HFFc6 (cell line): ENCODE results near the gene SMPD3. TPM values are rescaled to one million over a fixed set of nuclear protein-coding genes. Genes with fewer than 3 reads are reported as not detected.

Experiments
- DNase-seq: peaks from one replicate; pipeline ENCODE4 v3.0.0-alpha.2; 2018
- H3K27ac Mint-ChIP-seq: 2 replicates; pipeline ENCODE4 v1.8.0; 2020; ENCODE audit warnings: mild to moderate bottlenecking, mixed read lengths
- H3K27me3 Mint-ChIP-seq: 2 replicates; pipeline ENCODE4 v1.8.0; 2021; ENCODE audit warnings: mild to moderate bottlenecking, moderate library complexity, mixed read lengths; ENCODE audit not compliant: insufficient read depth
- H3K36me3 Mint-ChIP-seq: 2 replicates; pipeline ENCODE4 v1.8.0; 2021; ENCODE audit warnings: low read depth, mixed read lengths
- H3K4me1 Mint-ChIP-seq: 2 replicates; pipeline ENCODE4 v1.8.0; 2020; ENCODE audit warnings: low read depth, mixed read lengths
- H3K4me3 Mint-ChIP-seq: 2 replicates; pipeline ENCODE4 v1.8.0; 2020; ENCODE audit warnings: mild to moderate bottlenecking, moderate library complexity, mixed read lengths
- H3K9me3 Mint-ChIP-seq: 2 replicates; pipeline ENCODE4 v1.8.0; 2020; ENCODE audit warnings: mild to moderate bottlenecking, mixed read lengths
- CTCF ChIP-seq: fragments of 200-600 bp; sonication (generic); IDR thresholded peaks from 2 replicates; pipeline ENCODE4 v1.5.0; 2021; ENCODE audit warnings: antibody characterized with exemption, mild to moderate bottlenecking
- total RNA-seq, 6 experiments: library from RNA; stranded (reverse); fragmentation: NEBNext Ultra II Directional; extraction: Animal tissue kit (Norgen Biotek cat#: 25700); gene quantifications; 2 replicates in 1 of 6; 3 replicates in 5 of 6; pipeline ENCODE4 v1.2.3, GENCODE V29; 2021

SMPD3 gene
- total RNA-seq, 6 experiments from 2014 or later = 0.05 to 0.73 (median 0.30) TPM

DNA sequence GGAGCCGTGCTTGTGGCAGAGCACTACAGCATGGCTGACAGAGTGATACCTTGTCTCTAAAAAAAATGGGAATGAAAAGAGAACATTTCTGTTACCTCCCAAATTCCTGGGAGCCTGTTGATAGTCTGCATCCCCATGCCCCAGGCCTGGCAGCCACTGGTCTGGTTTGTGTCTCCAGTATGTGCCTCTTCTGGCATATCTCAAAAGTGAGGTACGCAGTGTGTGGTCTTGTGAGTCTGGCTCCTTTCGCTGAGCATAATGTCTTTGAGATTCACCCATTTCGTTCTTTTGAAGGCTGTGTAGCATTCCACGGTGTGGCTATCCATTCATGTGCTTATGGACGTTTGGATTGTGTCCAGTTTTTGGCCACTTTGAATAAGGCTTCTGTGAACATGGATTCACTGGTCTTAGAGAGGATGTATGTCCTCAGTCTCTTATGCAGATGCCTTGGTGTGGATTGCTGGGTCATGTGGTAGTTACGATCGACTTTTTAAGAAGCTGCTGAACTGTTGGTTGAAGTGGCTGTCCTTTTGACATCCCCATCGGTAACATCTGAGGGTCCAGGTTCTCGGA, 98.4 kb downstream of the SMPD3 start:
- Mint-ChIP-seq H3K4me1 (no peaks in the 10 kb centered on the region), H3K27ac (no peak overlapping the region), H3K9me3 (no peaks in the 10 kb centered on the region), H3K27me3 (no peaks in the 10 kb centered on the region), H3K4me3 (no peak overlapping the region), H3K36me3 (peaks cover 22% of the 10 kb centered on the region)
- DNase-seq = no peak
- TF ChIP-seq CTCF = no peak

DNA sequence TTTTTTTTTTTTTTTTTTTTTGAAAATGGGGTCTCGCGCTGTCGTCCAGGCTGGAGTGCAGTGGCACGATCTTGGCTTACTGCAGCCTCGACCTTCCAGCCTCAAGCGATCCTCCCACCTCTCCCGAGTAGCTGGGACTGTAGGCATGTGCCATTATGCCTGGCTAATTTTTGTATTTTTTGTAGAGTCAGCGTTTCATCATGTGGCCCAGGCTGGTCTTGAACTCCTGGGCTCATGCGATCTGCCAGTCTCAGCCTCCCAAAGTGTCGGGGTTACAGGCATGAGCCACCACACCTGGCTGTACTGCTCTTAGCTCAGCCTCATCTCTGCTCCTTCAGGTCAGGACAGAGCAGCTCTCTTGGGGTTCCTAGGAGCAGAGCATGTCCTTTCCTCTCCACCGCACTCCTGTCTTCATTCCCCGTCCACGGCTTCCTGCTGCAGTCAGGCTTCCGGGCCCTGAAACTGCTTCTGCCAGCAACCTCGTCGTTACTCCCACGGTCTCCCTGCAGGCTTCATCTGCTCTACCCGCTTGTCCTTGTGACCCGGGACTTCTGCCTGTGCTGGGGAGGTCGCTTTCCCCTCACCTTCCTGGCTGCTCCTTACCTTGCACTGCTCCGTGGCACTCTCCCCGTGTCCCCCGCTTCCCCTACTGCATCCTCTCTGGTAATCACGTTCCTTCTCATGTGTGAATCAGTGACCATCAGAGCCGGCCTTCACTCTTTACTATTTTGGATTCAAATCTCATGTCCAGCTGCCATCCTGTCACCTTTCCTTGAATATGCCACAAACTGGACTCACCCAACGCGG, 99.5 kb downstream of the SMPD3 start:
- DNase-seq = no peak
- Mint-ChIP-seq H3K4me3 (no peak overlapping the region), H3K27ac (no peak overlapping the region), H3K4me1 (no peaks in the 10 kb centered on the region), H3K9me3 (no peaks in the 10 kb centered on the region), H3K36me3 (peaks cover 24% of the 10 kb centered on the region), H3K27me3 (no peaks in the 10 kb centered on the region)
- no peak for TF ChIP-seq CTCF

DNA sequence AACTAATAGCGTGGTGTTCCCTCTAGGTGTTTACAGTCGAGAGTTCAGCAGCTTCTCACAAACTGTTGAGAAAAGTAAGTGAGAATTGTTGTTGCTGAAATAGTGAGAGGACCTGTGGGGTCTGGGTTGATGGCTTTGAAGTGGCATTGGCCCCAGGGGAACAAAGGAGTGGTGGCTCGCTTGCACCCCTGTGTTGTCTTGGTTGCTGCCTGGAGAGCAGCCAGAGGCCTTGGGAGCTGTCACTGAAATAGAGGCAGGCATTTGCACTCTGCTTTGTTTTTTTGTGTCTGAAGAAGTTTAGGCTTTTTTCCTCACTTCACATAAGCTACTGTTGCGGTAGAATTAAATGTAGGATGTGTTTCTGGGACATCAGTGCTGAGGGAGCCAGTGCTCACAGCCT, 100.7 kb downstream of the SMPD3 start:
- Mint-ChIP-seq H3K36me3 (peaks cover 24% of the 10 kb centered on the region), H3K9me3 (no peaks in the 10 kb centered on the region)
- TF ChIP-seq CTCF = no peak

DNA sequence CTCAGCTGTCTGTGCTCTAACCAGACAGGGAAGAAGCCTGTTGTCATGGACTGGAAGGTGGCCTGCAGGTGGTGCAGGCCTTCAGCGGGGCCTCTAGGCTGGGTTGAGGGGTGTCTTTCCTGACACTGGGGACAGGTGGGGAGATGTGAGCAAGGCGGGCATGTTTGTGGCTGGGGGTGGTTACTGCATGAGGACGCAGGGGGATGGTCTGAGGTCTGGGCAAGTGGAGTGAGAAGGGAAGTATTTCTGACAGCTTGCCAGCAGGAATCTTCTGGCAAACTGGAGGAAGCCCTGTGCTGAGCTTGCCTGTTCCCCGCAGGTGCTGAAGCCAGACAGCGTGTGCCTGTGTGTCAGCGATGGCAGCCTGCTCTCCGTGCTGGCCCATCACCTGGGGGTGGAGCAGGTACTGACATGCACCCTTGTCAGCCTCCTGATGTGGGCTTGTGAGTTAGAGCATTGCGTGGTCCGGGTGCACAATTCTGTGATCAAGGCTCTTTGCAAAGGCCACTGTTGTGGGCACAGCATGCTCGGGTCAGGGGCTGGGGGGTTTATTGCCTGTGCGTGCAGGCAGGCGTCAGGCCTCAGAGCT, 101.3 kb downstream of the SMPD3 start:
- Mint-ChIP-seq H3K9me3 (no peaks in the 10 kb centered on the region), H3K27ac (no peak overlapping the region), H3K27me3 (no peaks in the 10 kb centered on the region), H3K36me3 (peaks cover 24% of the 10 kb centered on the region), H3K4me3 (no peak overlapping the region), H3K4me1 (no peaks in the 10 kb centered on the region)
- no peak for DNase-seq
- TF ChIP-seq CTCF = no peak

More for the DNA sequence above, 100.7 kb downstream of the SMPD3 start:
- DNase-seq = no peak
- Mint-ChIP-seq H3K4me1 (no peaks in the 10 kb centered on the region), H3K27me3 (no peaks in the 10 kb centered on the region), H3K4me3 (no peak overlapping the region), H3K27ac (no peak overlapping the region)

GRCh38 chr16:68345958-68346635, 102.2 kb downstream of the SMPD3 start:
- Mint-ChIP-seq H3K9me3 (no peaks in the 10 kb centered on the region), H3K36me3 (peaks cover 24% of the 10 kb centered on the region), H3K4me1 (no peaks in the 10 kb centered on the region), H3K27ac (no peak overlapping the region), H3K4me3 (no peak overlapping the region), H3K27me3 (no peaks in the 10 kb centered on the region)
- TF ChIP-seq CTCF = no peak
- no peak for DNase-seq
